SK-N-MC (cell line): ENCODE data around the gene PRND.

Experiments used
- EZH2 ChIP-seq: fragments of 200-600 bp; sonication (generic); IDR thresholded peaks from one replicate; pipeline ENCODE4 v1.6.1; 2017; ENCODE audit warnings: antibody characterized with exemption
- POLR2AphosphoS5 ChIP-seq: IDR thresholded peaks from 2 replicates; pipeline ENCODE4 v1.6.1; 2012; ENCODE audit warnings: mild to moderate bottlenecking, low read depth, low read length, borderline replicate concordance

DNA sequence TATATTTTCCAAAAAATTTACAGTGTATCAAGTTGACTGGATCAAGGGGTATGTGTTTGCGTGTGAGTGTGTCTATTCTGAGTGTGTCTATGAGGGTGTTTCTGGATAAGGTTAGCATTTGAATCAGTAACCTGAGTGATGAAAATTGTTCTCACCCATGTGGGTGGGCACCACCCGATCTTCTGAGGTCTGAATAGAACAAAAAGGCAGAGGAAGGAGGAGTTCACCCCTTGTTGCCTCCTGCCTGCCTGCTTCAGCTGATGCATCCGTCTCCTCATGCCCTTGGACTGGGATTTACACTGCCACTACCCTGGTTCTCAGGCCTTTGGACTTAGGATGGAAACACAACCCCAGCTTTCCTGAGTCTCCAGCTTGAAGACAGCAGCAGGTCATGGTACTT lies 13.7 kb upstream of the PRND start:
- TF ChIP-seq EZH2 (no peak), POLR2AphosphoS5 (no peak)
